GM19240 (cell line): Measurements from ENCODE around the gene SH3PXD2B.
A peak's percentile ranks its signal among the peaks of the same experiment; 100 is the strongest.
"Not testable (repeated sequence)": the region's sequence is repeated elsewhere in the genome, so short reads cannot be mapped to it uniquely, and the experiment has no call there.

Experiments
- DNase-seq: peaks from one replicate; pipeline ENCODE4 v3.0.0; 2011; ENCODE audit warnings: low spot score; ENCODE audit not compliant: insufficient read length

Gene SH3PXD2B

DNA sequence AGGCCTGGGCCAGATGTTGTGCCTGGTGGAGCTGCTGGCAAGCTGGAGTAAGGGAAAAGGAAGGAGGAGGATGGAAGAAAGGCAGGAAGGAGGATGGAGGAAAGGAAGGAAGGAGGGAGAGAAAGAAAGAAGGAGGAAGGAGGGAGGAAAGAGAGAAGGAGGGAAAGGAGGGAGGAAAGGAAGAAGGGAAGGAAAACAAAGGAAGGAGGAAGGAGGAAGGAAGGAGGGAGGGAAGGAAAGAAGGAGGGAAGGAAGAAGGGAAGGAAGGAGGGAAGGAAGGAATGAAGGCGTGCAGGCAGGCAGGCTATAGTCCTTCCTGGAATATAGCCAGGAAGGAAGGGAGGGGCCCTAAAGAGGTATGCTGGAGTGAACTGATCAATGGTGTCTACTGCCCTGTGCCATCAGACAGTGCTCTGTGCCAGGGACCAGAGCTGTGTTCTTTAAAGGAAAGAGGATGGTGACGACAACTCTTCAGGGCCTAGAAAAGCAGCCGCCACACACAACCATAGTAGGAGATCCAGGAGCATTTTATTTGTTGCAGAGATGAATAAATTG lies 109.4 kb downstream of the SH3PXD2B start:
- DNase-seq, result no peak

GRCh38 chr5:172343741-172344140 lies 110.6 kb downstream of the SH3PXD2B start:
- no peak for DNase-seq

DNA sequence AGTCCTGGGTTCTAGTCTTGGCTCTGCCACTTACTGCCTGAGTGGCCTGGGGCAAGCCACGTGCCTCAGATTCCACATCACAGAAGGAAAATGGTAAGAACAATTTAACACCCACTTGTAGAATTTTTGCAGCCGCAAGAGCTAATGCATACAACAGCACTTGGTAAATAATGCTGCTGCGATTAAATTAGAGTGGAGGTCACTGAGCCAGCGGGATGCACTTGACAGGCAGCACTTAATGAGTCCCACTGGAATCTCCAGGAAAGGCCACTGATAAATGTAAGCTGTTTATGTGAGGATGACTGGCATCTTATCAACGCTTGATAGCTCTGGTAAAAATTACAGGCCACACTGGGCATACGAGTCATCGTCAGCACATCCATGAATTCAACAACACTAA lies 111.4 kb downstream of the SH3PXD2B start:
- DNase-seq, result no peak

GRCh38 chr5:172339264-172340180 lies 114.8 kb downstream of the SH3PXD2B start:
- DNase-seq, result no peak

DNA sequence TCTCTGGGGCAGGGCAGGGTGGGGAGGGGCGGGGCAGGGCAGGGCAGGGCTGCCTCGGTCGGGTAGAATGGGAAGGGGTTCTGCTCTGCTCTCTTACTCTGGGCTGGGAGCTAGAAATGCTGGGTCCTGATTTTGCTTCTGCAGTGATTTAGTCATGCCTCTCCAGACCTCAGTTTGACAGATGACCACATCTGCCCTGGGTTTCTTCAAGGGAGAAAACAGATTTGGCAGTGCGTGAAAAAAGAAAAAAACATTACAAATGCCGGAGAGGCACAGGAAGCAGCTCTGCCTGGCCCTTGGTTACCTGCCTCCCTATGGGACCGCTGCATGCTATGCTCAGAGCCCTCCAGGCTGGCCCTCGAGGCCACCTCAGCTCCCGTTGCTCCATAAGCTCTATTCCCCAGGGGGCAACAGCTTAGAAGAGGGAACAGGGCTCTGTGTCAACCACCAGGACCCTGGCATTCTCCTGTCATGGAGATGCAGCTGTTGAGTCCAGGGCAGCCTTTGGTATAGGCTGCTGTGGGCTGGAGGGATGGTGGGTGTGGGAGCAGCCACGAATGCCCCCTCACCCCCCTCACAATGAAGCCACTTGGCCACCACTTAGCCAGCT lies 117.5 kb downstream of the SH3PXD2B start:
- no peak for DNase-seq

DNA sequence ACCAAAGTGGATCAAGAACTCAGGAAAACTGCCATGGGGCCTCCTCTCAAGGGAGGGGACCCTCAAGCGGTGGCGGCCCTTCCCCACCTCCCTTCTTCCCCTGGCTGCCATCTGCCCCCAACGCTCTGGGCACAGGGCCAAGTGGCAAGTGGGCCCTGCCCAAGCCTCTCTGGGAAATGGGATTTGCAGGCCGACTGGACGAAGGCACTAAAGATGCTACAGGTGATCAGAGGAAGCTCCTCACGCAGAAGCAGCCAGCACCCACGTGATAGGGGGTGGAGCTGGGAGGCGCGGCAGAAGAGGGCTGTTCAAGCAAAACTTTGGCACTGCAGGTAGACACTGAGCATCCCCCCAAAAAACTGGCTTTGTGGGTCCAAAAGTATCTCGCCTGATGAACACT lies 118.1 kb downstream of the SH3PXD2B start:
- DNase-seq, result no peak

- DNase-seq, result no peak
These were observed 118.6 kb downstream of the SH3PXD2B start for GRCh38 chr5:172335721-172336120.

- no peak for DNase-seq
These were observed 119.7 kb downstream of the SH3PXD2B start for GRCh38 chr5:172334641-172335040.

GRCh38 chr5:172334196-172334595 lies 120.1 kb downstream of the SH3PXD2B start:
- no peak for DNase-seq

DNA sequence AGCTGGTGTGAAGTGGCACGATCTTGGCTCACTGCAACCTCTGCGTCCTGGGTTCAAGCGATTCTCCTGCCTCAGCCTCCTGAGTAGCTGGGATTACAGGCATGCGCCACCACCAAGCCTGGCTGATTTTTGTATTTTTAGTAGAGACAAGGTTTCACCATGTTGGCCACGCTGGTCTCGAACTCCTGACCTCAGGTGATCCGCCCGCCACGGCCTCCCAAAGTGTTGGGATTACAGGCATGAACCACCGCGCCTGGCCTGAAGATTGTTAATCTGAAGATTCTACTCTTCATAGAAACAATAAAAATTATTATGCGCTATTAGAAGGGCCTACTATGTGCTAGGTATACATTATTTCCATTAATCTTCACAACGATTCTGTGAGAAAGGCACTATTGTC lies 127.4 kb downstream of the SH3PXD2B start:
- not testable (repeated sequence) for DNase-seq

DNA sequence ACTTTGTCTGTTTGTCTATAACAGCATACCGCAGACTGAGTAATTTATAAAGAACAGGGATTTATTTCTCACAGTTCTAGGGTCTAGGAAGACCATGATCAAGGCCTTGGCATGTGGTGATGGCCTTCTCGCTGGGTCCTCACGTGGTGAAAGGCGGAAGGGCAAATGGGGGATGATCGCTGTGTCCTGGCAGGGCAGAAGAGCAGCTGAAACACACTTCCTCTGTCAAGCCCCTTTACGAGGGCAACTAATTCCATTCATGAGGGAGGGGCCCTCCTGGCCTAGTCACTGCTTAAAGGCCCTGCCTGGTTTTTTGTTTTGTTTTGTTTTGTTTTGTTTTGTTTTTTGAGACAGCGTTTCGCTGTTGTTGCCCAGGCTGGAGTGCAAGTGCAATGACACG lies 128.9 kb downstream of the SH3PXD2B start:
- no peak for DNase-seq

DNA sequence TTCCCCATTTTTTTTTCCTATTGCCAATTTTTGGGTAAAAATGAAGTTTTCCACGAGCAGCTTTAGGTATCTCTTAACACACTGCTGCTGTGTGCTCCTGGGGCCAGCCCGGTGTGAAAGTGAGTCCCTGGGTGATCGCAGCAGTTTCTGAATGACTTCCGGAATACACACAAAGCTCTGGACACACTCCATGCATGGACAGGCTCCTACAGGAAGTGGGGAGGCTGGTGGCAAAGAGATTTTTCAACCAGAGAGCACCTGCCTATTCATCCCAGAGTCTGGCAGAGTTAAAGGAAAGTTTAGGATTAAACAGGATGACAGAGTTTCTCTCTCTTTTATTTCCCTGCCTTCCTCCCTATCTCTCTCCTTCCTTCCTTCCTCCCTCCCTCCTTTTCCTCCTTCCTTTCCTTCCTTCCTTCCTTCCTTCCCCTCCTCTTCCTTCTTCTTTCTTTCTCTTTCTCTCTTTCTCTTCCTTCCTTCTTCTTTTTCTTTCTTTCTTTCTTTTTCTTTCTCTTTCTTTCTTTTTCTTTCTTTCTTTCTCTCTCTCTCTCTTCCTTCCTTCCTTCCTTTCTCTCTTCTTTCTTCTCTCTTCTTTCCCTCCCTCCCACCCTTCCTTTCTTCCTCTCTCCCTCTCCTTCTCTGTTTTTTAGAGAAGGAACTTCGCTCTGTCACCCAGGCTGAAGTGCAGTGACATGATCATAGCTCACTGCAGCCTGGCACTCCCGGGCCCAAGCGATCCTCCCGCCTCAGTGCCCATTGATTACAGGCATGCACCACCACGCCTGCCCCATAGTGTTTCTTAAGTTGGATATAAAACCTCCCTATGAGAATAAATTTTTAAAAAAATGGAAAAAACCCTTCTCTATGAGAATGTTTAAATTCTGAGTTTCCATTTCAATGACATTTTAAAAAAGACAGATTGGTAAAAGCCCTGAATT lies 132.0 kb downstream of the SH3PXD2B start:
- peak; percentile 34 for DNase-seq

GRCh38 chr5:172321593-172321992 lies 132.7 kb downstream of the SH3PXD2B start:
- no peak for DNase-seq

GRCh38 chr5:172319708-172320441 lies 134.4 kb downstream of the SH3PXD2B start:
- DNase-seq, result no peak

- DNase-seq, result no peak
These were observed 138.5 kb downstream of the SH3PXD2B start for GRCh38 chr5:172315587-172316493.

DNA sequence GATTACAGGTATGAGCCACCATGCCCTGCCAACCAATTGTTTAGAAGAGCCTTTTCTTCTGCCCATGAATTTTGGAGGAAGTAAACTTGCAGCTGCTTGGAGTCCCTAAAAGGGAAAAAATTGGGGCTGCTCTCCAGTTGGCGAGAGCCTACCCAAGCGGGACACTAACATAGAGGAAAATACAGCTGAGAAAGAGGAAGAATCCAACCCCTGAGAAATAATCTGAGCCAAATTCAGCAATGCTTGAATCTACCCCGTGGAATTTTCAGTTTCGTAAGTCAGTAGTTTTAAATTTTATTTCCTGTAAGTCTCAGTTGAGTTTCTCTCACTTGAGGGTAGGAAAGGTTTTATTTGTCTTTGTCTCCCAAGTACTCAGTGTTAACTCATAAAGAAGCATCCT lies 140.4 kb downstream of the SH3PXD2B start:
- DNase-seq, result no peak

GRCh38 chr5:172312286-172312685 lies 142.0 kb downstream of the SH3PXD2B start:
- no peak for DNase-seq

DNA sequence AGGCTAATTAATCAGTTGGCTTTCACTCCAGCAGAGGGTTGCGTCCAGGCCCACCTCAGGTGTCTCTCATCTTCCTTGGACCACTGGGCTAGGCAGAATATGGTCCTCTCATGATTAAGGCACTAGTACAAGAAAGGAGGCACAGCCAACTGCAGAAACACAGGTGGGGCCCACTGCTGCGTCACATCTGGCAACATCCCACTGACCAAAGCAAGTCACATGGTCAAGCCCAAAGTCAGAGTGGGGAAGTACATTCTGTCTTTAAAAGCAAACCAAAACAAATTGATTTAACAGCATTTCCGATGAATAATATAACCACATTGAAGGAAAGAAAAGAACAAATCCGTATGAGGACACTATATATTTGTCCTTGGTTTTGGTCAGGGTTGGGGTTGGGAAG lies 142.7 kb downstream of the SH3PXD2B start:
- no peak for DNase-seq

- no peak for DNase-seq
These were observed 143.3 kb downstream of the SH3PXD2B start for GRCh38 chr5:172311026-172311425.

DNA sequence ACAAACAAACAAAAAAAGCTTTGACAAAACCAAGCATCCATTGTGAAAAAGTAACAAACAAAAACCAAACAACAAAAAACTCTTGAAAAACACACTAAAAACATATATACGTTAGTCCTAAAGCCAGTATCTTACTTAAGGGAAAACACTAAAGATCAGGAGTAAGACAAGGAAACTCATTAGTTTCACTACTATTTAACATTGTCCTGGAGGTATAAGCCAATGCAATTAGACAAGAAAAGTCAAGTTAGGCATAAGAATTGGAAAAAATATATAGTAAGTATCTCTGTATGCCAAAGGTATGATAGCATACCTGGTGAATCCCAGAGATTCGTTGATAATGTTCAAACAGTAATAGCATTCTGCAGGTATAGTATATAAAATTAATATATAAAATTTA lies 148.9 kb downstream of the SH3PXD2B start:
- DNase-seq, result no peak
